T-cell (primary cell): ENCODE results near the gene PDE8B. TPM values are rescaled to one million over a fixed set of nuclear protein-coding genes. Genes with fewer than 3 reads are reported as not detected.

Experiments used
- total RNA-seq, 35 experiments: library from RNA in 6 of 35; stranded (reverse) in 6 of 35; fragments of 120-200 nt in 1 of 35; gene quantifications; one replicate each; pipeline versions ENCODE4 v1.2.1 to v1.2.4 and lab custom pipeline; 2013 to 2026

The PDE8B gene
- total RNA-seq, 5 donors from 2014 or later (not counting 1 experiment from before 2014, with no cell fraction given), result 0.15 to 0.66 (median 0.23) TPM; not detected in 2

Other genes starting within 250 kb of the PDE8B start
- gene AGGF1, start 180.3 kb upstream of the PDE8B start, total RNA-seq, result 10 to 100 TPM; 16.7 to 32.7 (median 27.5) TPM
- gene ZBED3, start 123.4 kb upstream of the PDE8B start, total RNA-seq, result 1 to 10 TPM; 2.9 to 5.1 (median 4.3) TPM